HepG2 (cell line): Measurements from ENCODE around the gene NCOA3. TPM values are rescaled to one million over a fixed set of nuclear protein-coding genes. Genes with fewer than 3 reads are reported as not detected.

Experiments used
- ARID4A ChIP-seq: sonication (generic); formaldehyde crosslinking; IDR thresholded peaks from 2 replicates; pipeline ENCODE4 v1.5.0; 2020; ENCODE audit warnings: mild to moderate bottlenecking, missing genetic modification reagents, borderline replicate concordance
- CHD2 ChIP-seq: IDR thresholded peaks from 2 replicates; pipeline ENCODE4 v1.6.1; 2011; ENCODE audit warnings: low read depth, low read length, improper control_type of control experiment
- DMAP1 ChIP-seq: IDR thresholded peaks from 2 replicates; pipeline ENCODE4 v1.6.1; 2016
- FOXJ3 ChIP-seq: sonication (generic); formaldehyde crosslinking; IDR thresholded peaks from 2 replicates; pipeline ENCODE4 v1.4.0; 2020; ENCODE audit warnings: missing genetic modification reagents, mild to moderate bottlenecking, borderline replicate concordance
- GATAD2A ChIP-seq: IDR thresholded peaks from 2 replicates; pipeline ENCODE4 v1.6.1; 2016
- GZF1 ChIP-seq: sonication (generic); formaldehyde crosslinking; IDR thresholded peaks from 2 replicates; pipeline ENCODE4 v1.5.1; 2020; ENCODE audit warnings: mild to moderate bottlenecking, missing genetic modification reagents
- HIVEP1 ChIP-seq: sonication (generic); formaldehyde crosslinking; IDR thresholded peaks from 2 replicates; pipeline ENCODE4 v1.4.0; 2020; ENCODE audit warnings: mild to moderate bottlenecking, missing genetic modification reagents
- NR3C1 ChIP-seq: sonication (generic); formaldehyde crosslinking; IDR thresholded peaks from 2 replicates; pipeline ENCODE4 v1.4.0; 2020; ENCODE audit warnings: missing genetic modification reagents
- SIX1 ChIP-seq: sonication (generic); formaldehyde crosslinking; IDR thresholded peaks from 2 replicates; pipeline ENCODE4 v1.4.0; 2020; ENCODE audit warnings: missing genetic modification reagents, borderline replicate concordance
- SKIL ChIP-seq: sonication (generic); formaldehyde crosslinking; IDR thresholded peaks from 2 replicates; pipeline ENCODE4 v1.8.0; 2022; ENCODE audit warnings: missing genetic modification reagents, mild to moderate bottlenecking, moderate library complexity, borderline replicate concordance
- ZNF83 ChIP-seq: sonication (generic); formaldehyde crosslinking; IDR thresholded peaks from 2 replicates; pipeline ENCODE4 v1.4.0; 2020; ENCODE audit warnings: missing genetic modification reagents, mild to moderate bottlenecking, borderline replicate concordance
- polyA plus RNA-seq, 8 experiments: library from polyadenylated mRNA; depleted of rRNA in 3 of 8; stranded (reverse) in 7 of 8; unstranded in 1 of 8; fragments of >200 nt; fragmentation: Illumina TruSeq in 4 of 8; extraction: Trizol in 4 of 8; gene quantifications; 2 replicates each; pipeline versions ENCODE4 v1.2.1 to v1.2.3, GENCODE V29; 2011 to 2016; ENCODE audit warnings: low read depth in 4 of 8, missing spikeins in 1 of 8, mixed read lengths in 1 of 8; ENCODE audit not compliant: insufficient read depth in 1 of 8
- total RNA-seq, 5 experiments: library from RNA; depleted of rRNA; stranded (reverse); fragments of >200 nt; fragmentation: Illumina TruSeq; extraction: Trizol; gene quantifications; 2 replicates each; pipeline ENCODE4 v1.2.3, GENCODE V29; 2016; ENCODE audit warnings: low read depth in 1 of 5
- TF ChIP-seq, protein P1 (sequence below): sonication (generic); formaldehyde crosslinking; IDR thresholded peaks from one replicate; pipeline ENCODE4 v1.5.1; 2020; ENCODE audit warnings: mild to moderate bottlenecking, missing genetic modification reagents; ENCODE audit errors: not compliant biosample characterization
- TF ChIP-seq, protein P2 (sequence below): sonication (generic); formaldehyde crosslinking; IDR thresholded peaks from 2 replicates; pipeline ENCODE4 v1.4.0; 2020; ENCODE audit warnings: missing genetic modification reagents

NCOA3 gene
- total and polyA plus RNA-seq, 2 of the 13 experiments (the other 11 are each of a cell fraction or from before 2014, with no cell fraction given) = 35.0 to 56.8 TPM

DNA sequence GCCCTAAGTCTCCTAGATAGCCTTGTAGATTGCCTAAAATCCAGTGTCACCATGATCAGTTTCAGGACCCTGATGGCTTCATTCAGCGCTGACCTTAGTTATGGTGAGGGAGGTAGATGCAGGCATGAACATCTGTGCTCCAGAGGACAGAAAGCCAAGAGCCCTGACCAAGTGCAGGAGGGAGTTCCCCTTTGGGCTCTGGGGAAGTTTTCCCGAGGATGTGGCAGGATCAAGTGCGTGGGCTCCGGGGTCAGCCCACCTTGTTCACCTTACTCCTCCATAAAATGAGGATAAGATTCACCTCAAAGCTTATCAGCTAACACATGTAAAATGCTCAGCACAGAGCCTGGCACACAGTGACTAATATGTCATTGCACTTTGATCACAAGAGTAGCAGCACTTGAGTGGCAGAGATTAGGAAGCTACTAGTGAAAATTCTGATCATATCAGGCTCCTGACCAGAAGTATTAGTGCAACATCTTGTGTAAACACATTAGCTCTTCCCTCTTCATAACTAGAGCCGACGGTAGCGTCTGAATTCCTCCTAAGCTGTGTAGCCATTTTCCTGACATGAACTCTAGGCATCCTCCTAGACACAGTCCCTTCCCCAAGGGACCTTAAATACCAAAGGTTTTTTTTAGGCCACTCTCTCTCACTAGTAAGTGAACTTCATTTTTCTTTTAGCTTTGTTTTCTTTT, 158.4 kb downstream of the NCOA3 start (continued):
- TF ChIP-seq, protein P1, sequence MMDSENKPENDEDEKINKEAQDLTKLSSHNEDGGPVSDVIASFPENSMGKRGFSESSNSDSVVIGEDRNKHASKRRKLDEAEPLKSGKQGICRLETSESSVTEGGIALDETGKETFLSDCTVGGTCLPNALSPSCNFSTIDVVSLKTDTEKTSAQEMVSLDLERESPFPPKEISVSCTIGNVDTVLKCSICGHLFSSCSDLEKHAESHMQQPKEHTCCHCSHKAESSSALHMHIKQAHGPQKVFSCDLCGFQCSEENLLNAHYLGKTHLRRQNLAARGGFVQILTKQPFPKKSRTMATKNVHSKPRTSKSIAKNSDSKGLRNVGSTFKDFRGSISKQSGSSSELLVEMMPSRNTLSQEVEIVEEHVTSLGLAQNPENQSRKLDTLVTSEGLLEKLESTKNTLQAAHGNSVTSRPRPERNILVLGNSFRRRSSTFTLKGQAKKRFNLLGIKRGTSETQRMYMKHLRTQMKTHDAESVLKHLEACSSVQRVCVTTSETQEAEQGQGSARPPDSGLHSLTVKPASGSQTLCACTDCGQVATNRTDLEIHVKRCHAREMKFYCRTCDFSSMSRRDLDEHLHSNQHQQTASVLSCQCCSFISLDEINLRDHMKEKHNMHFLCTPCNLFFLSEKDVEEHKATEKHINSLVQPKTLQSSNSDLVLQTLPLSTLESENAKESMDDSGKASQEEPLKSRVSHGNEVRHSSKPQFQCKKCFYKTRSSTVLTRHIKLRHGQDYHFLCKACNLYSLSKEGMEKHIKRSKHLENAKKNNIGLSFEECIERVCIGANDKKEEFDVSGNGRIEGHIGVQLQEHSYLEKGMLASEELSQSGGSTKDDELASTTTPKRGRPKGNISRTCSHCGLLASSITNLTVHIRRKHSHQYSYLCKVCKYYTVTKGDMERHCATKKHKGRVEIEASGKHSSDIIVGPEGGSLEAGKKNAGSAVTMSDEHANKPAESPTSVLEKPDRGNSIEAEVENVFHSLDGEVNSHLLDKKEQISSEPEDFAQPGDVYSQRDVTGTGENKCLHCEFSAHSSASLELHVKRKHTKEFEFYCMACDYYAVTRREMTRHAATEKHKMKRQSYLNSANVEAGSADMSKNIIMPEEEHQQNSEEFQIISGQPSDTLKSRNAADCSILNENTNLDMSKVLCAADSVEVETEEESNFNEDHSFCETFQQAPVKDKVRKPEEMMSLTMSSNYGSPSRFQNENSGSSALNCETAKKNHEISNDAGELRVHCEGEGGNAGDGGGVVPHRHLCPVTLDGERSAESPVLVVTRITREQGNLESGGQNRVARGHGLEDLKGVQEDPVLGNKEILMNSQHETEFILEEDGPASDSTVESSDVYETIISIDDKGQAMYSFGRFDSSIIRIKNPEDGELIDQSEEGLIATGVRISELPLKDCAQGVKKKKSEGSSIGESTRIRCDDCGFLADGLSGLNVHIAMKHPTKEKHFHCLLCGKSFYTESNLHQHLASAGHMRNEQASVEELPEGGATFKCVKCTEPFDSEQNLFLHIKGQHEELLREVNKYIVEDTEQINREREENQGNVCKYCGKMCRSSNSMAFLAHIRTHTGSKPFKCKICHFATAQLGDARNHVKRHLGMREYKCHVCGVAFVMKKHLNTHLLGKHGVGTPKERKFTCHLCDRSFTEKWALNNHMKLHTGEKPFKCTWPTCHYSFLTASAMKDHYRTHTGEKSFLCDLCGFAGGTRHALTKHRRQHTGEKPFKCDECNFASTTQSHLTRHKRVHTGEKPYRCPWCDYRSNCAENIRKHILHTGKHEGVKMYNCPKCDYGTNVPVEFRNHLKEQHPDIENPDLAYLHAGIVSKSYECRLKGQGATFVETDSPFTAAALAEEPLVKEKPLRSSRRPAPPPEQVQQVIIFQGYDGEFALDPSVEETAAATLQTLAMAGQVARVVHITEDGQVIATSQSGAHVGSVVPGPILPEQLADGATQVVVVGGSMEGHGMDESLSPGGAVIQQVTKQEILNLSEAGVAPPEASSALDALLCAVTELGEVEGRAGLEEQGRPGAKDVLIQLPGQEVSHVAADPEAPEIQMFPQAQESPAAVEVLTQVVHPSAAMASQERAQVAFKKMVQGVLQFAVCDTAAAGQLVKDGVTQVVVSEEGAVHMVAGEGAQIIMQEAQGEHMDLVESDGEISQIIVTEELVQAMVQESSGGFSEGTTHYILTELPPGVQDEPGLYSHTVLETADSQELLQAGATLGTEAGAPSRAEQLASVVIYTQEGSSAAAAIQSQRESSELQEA (CRISPR knock-in tag) = no peak
- TF ChIP-seq SIX1 (CRISPR knock-in tag) (no peak), SKIL (CRISPR knock-in tag) (no peak), ZNF83 (CRISPR knock-in tag) (no peak), FOXJ3 (no peak), ARID4A (CRISPR knock-in tag) (no peak), GATAD2A (0 out of 2 replicates have a peak, but pooled peaks have one; percentile 20), HIVEP1 (CRISPR knock-in tag) (no peak), GZF1 (CRISPR knock-in tag) (no peak), CHD2 (no peak), NR3C1 (CRISPR knock-in tag) (no peak), DMAP1 (CRISPR knock-in tag) (0 out of 2 replicates have a peak, but pooled peaks have one; percentile 27)
- TF ChIP-seq, protein P2, sequence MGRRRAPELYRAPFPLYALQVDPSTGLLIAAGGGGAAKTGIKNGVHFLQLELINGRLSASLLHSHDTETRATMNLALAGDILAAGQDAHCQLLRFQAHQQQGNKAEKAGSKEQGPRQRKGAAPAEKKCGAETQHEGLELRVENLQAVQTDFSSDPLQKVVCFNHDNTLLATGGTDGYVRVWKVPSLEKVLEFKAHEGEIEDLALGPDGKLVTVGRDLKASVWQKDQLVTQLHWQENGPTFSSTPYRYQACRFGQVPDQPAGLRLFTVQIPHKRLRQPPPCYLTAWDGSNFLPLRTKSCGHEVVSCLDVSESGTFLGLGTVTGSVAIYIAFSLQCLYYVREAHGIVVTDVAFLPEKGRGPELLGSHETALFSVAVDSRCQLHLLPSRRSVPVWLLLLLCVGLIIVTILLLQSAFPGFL (CRISPR knock-in tag) = no peak
